HG03469 (cell line): ENCODE results near the gene CECR2.
"Not testable (repeated sequence)": the region's sequence is repeated elsewhere in the genome, so short reads cannot be mapped to it uniquely, and the experiment has no call there.

Source experiments
- ATAC-seq: cut with Tn5 transposase; IDR thresholded peaks from one replicate; pipeline ENCODE4 v1.9.1; 2021; ENCODE audit warnings: mild to moderate bottlenecking, moderate library complexity, moderate number of reproducible peaks; ENCODE audit not compliant: unreplicated experiment

CECR2 gene

DNA sequence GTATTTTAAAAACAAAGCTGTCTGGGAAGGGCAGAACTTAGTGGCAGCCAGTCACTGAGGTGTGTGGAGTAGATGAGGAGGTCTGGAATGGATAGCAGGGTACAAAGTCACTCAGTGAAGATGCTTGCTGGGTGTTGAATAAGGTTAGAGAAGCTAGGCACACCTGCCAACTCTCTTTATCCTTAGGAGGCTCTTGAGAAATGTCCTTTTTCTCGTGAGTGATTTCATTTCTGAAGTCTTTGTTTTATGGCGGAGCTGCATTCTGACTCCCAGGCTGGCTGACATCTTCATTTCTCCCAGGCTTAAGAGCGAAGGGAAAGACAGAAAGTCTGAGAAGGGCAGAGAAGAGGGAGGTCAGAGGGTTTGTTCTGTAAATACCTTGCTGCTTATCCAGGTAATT is 31.0 kb downstream of the CECR2 start:
- ATAC-seq: no peak

DNA sequence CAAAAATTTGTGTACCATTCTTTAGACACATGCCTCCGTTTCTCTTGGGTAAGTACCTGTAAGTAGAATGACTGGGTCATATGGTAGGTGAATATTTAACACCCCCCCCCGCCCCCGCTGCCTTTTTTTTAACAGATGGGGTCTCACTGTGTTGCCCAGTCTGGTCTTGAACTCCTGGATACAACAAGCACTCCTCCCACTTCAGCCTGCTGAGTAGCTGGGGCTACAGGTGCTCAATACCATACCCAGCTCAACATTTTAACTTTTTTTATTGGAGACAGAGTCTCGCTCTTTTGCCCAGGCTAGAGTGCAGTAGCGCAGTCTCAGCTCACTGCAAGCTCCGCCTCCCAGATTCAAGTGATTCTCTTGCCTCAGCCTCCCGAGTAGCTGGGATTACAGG is 32.5 kb downstream of the CECR2 start:
- no peak for ATAC-seq

DNA sequence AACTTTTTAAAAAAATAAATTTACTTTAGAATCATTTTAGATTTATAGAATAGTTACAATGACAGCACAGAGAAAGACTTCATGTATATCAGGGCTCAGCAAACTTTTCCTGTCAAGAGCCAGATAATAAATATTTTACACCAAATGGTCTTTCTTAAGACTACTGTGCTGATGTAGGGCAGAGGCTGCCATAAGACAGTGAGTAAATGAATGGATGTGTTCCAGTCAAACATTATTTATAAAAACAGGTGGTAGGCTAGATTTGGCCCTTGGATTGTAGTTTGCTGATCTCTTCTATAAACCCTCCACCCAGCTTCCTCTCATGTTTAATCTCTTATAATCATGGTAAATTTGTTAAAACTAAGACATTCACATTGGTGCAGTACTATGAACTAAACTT is 33.0 kb downstream of the CECR2 start:
- no peak for ATAC-seq

DNA sequence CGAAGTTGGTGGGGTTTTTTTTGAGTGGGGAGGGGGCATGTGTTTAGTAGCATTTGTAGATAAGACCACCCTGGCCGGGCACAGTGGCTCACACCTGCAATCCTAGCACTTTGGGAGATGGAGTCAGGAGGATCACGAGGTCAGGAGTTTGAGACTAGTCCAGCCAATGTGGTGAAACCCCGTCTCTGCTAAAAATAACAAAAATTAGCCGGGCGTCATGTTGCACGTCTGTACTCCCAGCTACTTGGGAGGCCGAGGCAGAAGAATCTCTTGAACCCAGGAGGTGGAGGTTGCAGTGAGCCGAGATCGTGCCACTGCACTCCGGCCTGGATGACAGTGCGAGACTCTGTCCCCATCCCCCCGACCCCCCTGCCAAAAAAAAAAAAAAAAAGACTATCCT is 34.6 kb downstream of the CECR2 start:
- no peak for ATAC-seq

DNA sequence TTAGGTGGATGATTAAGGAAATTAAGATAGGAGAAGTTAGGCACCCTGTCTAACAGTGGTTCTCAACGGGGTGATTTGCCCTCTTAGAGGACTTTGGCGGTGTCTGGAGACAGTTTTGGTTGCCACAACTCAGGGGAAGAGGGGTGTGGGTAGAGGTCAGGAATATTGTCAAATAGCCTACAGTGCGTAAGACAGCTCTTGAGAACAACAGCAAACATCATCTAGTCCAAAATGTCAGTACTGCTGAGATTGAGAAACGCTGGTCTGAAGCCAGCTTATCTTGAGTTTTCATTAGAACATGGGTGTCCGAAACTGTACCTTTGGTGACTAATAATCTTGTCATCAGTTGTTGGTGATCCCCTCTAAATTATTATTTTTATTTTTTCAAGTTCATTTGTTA is 38.4 kb downstream of the CECR2 start:
- no peak for ATAC-seq

DNA sequence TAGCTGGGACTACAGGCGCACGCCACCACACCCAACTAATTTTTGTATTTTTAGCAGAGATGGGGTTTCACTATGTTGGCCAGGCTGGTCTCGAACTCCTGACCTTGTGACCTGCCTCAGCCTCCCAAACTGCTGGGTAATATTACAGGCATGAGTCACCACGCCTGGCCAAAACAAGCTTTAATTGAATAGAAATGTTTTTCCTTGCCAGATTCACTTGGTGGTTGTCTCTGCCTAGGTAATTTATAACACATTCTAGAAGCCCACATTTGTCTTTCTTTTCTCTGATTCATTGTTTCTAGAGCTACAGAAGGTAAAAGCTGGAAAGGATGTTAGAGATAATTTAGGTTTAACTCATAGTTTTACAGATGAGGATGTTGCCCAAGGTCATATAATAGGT is 41.3 kb downstream of the CECR2 start:
- no peak for ATAC-seq

DNA sequence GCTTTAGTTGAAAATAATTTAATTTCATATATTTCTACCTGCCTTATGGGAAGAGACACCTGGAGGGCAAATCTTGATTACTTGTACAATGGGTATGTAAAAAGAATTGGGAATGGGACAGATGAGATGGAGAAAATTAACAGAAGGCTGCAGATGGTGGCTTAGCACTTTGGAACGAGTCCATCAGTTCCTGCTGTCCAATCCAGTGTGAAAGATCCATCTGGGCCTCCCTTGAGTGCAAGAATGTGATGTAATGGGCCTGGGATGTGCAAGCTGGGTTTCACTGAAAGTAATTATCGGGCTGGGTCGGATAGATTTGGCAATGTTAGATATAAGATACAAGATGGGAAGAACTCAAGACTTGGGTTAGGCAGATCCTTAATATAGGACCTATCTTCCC is 42.0 kb downstream of the CECR2 start:
- ATAC-seq: no peak

DNA sequence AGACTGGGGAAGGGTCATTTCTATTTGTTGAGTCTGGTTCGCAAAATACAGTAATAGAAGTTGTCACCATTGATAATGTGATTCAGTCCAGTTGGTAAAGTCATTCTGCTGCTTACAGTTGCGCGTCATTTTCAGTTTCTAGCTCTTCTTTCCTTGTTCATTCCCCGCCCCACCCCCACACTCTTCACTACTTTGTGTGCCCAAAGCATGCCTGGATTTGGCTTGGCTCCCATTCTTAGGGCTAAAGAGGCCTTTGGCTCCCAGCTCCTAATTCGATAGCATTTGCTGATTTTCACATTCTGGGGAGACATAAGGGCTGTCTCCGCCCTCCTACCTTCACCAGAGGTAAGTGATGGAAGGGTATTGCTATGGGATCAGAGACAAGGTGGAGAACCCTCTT is 43.0 kb downstream of the CECR2 start:
- no peak for ATAC-seq

DNA sequence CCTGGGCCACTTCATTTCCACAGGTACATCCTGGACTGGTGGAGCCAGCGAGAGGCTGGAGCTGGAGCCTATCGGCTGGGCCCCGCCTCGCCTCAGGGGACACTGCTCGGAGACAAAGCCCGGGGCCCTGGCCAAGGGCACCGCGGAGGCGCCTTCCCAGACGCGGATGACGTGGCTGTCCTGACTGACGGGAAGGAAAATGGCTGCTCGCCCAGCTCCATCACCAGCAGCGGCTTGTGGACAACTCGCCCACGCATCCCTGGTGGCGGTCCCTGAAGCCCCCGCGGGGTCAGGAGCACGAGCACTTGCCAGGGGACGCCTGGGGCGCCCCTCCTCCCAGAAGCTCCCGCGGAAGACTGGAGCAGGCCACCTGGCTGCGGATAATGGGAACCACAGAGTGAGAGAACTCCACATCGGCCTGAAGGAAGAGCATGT is 49.6 kb downstream of the CECR2 start:
- no peak for ATAC-seq

DNA sequence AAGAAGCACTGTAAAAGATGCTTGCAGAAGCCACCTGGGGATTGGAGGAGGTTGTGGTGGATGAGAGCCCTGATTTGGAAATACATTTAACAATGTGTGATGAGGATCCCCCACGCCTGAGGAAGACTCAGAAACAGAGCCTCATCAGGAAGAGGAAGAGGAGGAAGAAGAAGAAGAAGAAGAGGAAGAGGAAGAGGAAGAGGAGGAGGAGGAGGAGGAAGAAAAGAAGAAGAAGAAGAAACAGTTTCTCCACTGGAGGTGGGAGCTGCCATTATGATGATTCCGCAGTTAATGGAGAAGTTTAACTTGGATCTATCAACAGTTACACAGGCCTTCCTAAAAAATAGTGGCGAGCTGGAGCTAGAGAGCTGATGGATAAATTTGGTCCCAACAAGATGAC is 50.1 kb downstream of the CECR2 start:
- ATAC-seq: no peak

DNA sequence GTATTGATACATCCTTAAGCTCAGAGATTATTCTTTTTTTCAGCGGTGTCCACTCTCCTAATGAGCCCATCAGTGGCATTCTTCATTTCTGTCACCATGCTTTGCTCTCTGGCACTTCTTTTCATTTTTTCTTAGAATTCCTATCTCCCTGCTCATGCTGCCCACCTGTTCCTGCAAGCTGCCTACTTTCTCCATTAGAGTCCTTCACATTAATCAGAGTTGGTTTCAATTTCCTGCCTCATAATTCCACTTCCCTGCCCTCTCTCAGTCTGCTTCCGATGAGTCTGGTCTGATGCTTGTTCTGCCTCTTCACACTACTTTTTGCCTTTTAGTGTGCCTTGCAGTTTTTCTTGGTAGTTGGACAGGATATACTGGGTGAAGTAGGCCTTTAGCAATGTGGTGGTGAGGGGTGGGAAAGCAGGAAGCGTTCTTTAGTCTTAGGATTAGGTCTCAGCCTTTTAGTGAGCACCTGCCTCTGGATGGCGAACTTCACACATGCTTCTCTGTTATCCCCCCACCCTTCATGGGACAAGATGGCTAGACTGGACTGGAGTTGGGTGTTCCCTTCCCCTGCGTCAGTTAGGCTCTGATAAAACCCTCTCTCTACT is 53.6 kb downstream of the CECR2 start:
- no peak for ATAC-seq

DNA sequence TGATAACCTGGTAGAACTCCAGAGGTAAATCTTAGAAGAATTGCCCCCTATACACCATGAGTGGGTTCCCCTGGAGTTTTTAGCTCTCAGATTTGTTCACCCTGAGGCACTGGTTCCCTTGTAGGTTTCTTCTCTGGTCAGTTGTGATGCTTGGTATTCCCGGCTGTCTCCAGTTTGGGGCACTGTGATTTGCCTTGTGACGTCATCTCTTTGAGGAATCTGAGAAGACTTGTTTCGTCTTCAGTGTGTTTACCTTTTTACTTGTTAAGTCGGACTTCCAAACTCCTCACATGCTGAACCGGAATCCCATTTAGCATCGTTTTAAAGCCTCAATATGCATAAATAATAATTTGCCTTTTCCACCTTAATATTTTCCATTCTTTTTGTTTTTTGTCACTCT is 54.4 kb downstream of the CECR2 start:
- ATAC-seq: no peak

DNA sequence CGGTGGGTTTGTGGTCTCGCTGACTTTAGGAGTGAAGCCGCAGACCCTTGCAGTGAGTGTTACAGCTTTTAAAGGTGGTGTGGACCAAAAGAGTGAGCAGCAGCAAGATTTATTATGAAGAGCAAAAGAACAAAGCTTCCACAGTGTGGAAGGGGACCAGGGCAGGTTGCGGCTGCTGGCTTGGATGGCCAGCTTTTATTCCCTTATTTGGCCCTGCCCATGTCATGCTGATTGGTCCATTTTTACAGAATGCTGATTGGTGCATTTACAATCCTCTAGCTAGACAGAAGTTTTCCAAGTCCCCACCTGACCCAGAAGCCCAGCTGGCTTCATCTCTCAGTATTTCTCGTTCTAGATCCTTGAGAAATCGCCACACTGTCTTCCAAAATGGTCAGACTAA is 58.3 kb downstream of the CECR2 start:
- ATAC-seq: not testable (repeated sequence)

DNA sequence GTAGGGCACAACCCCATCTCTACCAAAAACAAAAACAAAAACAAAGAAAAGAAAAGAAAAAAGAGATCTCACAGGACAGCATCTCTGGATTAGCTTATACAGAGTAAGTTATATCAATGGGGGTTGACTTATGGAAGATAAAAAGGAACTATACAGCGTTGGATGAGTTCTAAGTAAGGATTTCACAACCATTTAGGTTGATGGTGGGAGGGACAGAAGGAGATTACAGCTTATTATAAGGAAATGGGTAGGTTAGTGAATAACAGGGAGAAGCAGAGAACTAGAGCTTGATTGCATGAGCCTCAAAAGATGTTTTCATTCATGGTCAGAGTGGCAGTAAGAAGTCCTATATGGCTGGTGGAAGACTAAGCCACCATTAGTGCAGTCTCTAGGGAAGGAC is 60.3 kb downstream of the CECR2 start:
- ATAC-seq: no peak

DNA sequence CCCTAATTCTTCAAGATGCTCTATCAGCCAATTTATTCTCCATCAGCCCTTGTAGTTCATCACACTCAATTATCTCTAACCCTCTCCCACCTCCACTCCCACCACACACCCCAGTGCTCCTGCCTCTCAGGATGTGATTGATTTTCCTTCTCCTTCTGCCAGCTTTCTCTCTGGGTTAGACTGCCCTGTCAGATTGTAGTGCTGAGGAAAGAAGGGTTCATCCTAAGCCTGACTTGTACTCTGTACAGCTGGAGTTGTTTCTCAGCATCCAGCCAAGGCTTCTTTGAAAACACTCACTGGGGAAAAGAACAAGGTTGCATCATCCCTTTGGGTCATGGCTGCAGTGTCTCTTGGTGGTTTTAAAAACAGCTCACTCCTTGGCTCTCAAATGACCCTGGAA is 61.2 kb downstream of the CECR2 start:
- ATAC-seq: no peak

DNA sequence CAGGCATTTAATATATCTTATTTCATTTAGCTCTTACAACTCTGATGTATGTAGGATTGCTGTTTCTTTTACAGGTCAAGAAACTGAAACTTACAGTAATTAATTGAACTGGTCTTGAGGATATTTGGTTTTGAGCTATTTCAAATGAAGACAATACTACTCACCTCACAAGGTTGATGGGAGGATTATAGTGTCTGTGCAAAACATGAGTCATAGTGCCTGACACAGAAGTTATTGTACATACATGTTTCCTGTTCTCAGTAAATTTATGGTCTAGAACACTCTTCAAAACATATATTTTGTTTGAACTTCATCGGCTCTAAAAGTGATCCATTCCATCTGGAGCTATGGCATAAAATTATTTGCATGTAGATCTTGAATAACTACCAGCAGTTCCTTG is 61.9 kb downstream of the CECR2 start:
- ATAC-seq: no peak

DNA sequence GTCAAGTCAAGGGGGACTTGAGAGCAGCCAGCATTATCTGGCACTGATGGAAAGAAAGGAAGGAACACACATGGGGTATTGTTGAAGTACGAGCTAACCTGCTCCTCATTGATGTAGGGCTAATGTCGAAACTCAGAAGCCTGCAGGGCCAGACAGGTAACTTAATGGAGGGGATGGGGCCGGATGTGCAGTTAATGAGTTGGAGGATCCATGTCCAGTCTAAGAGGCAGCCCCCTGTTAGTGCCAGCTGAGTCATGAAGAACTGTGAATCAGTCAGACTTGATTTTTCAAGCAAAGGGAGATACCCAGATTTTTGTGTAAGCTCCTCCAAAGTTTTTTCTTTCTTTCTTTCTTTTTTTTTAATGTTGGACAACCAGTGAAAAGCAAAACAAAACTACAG is 65.6 kb downstream of the CECR2 start:
- ATAC-seq: no peak

DNA sequence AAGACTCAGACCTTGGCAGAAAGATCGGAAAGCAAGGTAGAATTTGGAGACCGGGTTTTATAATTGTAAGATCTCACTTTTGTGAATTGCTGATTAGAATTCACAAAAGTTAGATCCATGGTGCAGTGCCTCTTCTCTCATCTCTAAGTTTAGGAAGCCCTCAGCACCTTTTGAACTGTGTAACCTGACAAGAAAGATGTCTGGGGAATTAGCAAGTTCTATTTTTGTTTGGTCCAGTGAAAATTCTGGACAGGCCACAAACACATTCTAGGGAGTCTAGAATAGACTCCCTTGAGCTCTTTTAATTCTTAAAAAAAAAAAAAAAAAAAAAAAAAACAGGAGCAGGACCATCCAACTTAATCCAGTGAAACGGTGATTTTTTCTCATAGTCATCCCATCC is 66.1 kb downstream of the CECR2 start:
- no peak for ATAC-seq

DNA sequence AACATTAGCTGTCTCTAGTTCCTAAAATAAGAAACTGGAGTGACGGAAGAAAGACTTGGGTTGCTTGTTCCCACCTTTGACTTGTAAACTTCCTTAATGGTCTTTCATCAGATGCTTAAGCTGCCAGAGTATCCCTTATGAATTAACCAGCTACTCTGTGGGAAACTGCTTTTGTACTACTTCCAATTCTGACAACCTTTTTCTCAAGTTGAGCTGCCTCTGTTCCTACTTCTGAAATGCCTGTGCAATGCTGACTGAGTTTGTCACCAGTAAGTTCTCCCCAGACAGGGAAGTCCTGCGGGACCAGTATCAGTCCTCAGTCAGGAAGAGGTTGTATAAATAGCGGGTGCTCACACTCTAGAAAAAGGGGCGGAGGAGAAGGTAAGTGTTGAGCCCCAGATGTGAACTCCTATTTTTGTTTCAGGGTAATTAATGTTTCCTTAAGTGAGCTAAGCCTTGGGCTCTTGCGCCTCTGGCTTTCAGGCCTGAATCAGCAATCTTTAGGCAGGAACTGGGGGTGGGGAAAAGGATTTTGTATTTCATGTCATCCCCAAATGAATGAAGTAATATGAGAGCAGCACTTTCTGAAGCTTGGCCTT is 67.2 kb downstream of the CECR2 start:
- ATAC-seq: no peak

DNA sequence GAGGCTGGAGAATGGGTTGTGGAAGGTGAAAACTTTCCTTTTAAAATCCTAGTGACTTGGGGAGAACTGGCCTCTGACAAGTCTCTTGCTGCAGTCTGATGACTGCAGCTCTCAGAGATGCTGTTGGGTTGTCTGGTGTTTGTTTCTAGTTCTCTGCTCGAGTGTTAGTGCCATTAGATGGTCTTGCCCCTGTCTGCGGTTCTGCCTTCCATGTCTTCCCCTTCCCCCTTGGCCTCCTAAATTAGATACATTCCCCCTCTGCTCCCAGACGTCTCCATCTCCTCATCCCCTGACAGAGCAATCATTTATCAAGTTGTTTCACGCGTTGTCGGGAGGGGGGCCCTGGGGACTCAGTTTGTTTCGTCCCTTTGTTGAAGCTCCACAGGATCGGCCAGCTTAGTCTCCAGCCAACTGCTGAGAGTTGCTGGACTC is 67.7 kb downstream of the CECR2 start:
- no peak for ATAC-seq

DNA sequence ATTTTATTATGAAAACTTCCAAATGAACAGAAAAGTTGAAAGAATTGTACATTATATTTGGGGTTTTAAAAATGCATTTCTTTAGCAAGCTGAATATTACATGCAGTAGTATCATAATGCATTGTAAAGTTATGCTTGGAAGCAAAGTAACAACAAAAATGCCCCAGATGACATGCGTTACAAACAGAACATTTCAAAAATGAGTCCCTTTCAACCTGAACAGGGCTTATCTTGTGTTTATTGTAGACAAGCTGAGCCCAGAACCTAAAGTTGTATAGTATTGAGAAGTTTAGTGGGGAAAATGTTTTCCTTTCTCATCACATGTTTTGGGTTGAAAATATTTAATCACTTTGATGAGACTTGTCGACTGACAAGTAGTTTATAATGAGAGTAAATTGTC is 68.8 kb downstream of the CECR2 start:
- no peak for ATAC-seq

DNA sequence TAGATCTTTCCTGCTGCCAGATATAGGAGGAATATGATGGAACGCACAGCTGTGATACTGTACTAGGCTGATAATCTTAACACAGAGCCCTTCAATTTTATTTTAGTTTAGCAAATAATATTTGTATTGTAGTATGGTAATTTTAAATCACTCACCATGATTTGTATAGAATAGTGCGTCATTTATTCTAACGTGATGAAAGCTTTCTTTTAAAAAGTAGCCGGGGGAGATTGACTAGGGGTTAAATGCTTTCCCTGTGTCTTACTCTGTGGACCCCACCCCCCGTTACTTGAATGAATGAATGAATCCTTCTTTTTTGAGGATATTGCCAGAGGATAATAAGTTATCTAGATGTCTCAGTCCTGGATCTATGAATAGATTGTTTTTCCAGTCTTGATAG is 72.1 kb downstream of the CECR2 start:
- no peak for ATAC-seq
